ENCODE data around the gene AGPAT3. TPM values are rescaled to one million over a fixed set of nuclear protein-coding genes. Genes with fewer than 3 reads are reported as not detected.

AGPAT3 gene
- total RNA-seq, 1 experiment from 2014 or later, result 13.0 TPM

GRCh38 chr21:44013380-44014088, 148.5 kb downstream of the AGPAT3 start:
- no peak overlapping the region for H4K5ac ChIP-seq (ENCODE audit: insufficient read length, low read depth, low read length)
- H4K20me1 ChIP-seq (ENCODE audit: control insufficient read depth, insufficient read depth, insufficient read length), result no peaks in the 10 kb centered on the region
- Mint-ChIP-seq H3K9me3 (no peaks in the 10 kb centered on the region; a peak in 2 of 5 replicates), H3K36me3 (ENCODE audit: insufficient read depth in 1 of 3, low read depth in 3 of 3) (no peaks in the 10 kb centered on the region; a peak in 1 of 7 replicates), H3K27me3 (ENCODE audit: low read depth) (no peaks in the 10 kb centered on the region), H3K4me1 (peaks cover 28 to 30% of the 10 kb centered on the region in 2 experiments), H3K27ac (peak overlapping the region; percentile 88 to 92 (median 89); a peak in 6 of 7 replicates), H3K4me3 (peak overlapping the region; percentile 86 to 87)
- H2BK20ac ChIP-seq (ENCODE audit: low read depth, low read length, poor library complexity, severe bottlenecking), result no peak overlapping the region
- peaks cover 2% of the 10 kb centered on the region for H3K79me1 ChIP-seq (ENCODE audit: insufficient read depth, low read depth, low read length, poor library complexity, severe bottlenecking)
- H2BK15ac ChIP-seq (ENCODE audit: low read depth, low read length), result no peak overlapping the region
- no peak overlapping the region for H3K56ac ChIP-seq (ENCODE audit: insufficient read length, low read depth, low read length)
- peak overlapping the region; percentile 83 for H3K4me2 ChIP-seq (ENCODE audit: insufficient read depth, insufficient read length, low read length)
- WGBS (ENCODE audit: extremely low coverage, insufficient read length, low lambda C conversion rate), result no CpG with 5 or more reads among the region's 8 CpGs
- H3K18ac ChIP-seq (ENCODE audit: insufficient read length, low read depth, low read length), result no peak overlapping the region
- H3T11ph ChIP-seq (ENCODE audit: low read length), result no peak overlapping the region
- no peaks in the 10 kb centered on the region for H3K27me3 ChIP-seq (ENCODE audit: insufficient read depth, low read length)
- no peak overlapping the region for H2BK5ac ChIP-seq (ENCODE audit: insufficient read length, low read length)
- H3K4ac ChIP-seq (ENCODE audit: low read depth, low read length), result no peak overlapping the region
- peak overlapping the region; percentile 72 for H3K9ac ChIP-seq (ENCODE audit: extremely low read depth, insufficient read length, low read length)
- H3K4me1 ChIP-seq (ENCODE audit: insufficient read depth, low read length), result no peaks in the 10 kb centered on the region
- no peak overlapping the region for H3K27ac ChIP-seq (ENCODE audit: insufficient read length, low read depth, low read length)
- H4K8ac ChIP-seq (replicated peaks; ENCODE audit: insufficient read length, low read depth, low read length), result no peak overlapping the region
- DNase-seq, result no peak
- no peak overlapping the region for H2BK120ac ChIP-seq (ENCODE audit: low read depth, low read length, poor library complexity, severe bottlenecking)
- H3K23me2 ChIP-seq (ENCODE audit: insufficient read length, low read depth, low read length, poor library complexity, severe bottlenecking), result peaks cover 6% of the 10 kb centered on the region
- no peaks in the 10 kb centered on the region for H3K9me3 ChIP-seq (ENCODE audit: control insufficient read depth, low read depth, low read length)
- no peak overlapping the region for H4K91ac ChIP-seq (ENCODE audit: insufficient read length, low read depth, low read length)
- H2AK5ac ChIP-seq (ENCODE audit: insufficient read length, low read length), result no peak overlapping the region
- no peak for TF ChIP-seq CTCF (conservative IDR thresholded peaks at IDR 0.05)
- no peak overlapping the region for H2AFZ ChIP-seq (ENCODE audit: low read length)
- H2BK12ac ChIP-seq (ENCODE audit: insufficient read length, low read depth, low read length), result no peak overlapping the region
- peaks cover 30% of the 10 kb centered on the region; the same call in 1 of the 2 replicates for H3K79me2 ChIP-seq (ENCODE audit: insufficient read depth, low read length)
- no peak overlapping the region for H3K23ac ChIP-seq (ENCODE audit: insufficient read length, low read depth, low read length)
- H3K14ac ChIP-seq (ENCODE audit: insufficient read depth, low read length), result no peak overlapping the region
